GM12878 (cell line): ENCODE measurements around the gene ECEL1.

Experiments
- CEBPB ChIP-seq, 2 experiments: fragments of 150-350 bp in 1 of 2; IDR thresholded peaks; 2 replicates each; pipeline ENCODE4 v1.6.1; 2012 to 2014; ENCODE audit warnings: low read depth in 2 of 2, low read length in 2 of 2, borderline replicate concordance in 1 of 2, inconsistent platforms in 1 of 2
- POLR2A ChIP-seq: IDR thresholded peaks from 2 replicates; pipeline ENCODE4 v1.6.1; 2011; ENCODE audit warnings: low read depth, mild to moderate bottlenecking, low read length
- TAF1 ChIP-seq: IDR thresholded peaks from 2 replicates; pipeline ENCODE4 v1.6.1; 2011; ENCODE audit warnings: mild to moderate bottlenecking, low read depth, low read length, borderline replicate concordance

DNA sequence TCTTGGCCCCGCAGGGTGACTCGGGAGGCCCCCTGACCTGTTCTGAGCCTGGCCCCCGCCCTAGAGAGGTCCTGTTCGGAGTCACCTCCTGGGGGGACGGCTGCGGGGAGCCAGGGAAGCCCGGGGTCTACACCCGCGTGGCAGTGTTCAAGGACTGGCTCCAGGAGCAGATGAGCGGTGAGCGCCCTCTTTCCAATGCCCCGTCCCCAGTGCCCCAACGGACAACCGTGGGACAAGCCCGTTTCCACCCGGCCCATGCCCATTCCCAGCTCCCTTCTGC lies 35.7 kb upstream of the ECEL1 start:
- TF ChIP-seq TAF1 (no peak), POLR2A (no peak), CEBPB (IDR thresholded peaks at IDR 0.05; ENCODE audit: borderline replicate concordance in 1 of 2, low read depth in 2 of 2, low read length in 2 of 2) (no peak)
